ENCODE data around the gene PPP1R9A. TPM values are rescaled to one million over a fixed set of nuclear protein-coding genes. Genes with fewer than 3 reads are reported as not detected.

Gene PPP1R9A
- total RNA-seq, 4 donors from 2014 or later: 15.7 to 37.6 (median 27.6) TPM

DNA sequence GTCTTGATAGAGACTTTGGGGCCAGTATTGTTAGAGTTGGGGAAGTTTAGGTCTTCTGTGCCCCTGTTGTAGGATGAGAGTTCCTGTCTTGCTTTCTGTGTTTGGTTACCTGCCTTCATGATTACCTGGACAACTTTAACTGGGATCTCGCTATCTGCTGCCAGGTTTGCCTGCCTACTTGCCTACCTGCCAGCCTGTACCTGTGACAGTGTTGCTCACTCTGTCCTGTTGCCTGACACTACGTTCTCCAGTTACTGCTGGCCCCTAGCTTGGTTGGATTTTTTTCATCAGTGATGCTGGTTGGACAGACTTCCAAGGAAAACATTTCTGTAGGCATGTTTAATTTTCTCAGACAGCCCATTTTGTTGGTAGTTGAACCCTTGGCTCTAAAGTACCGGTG lies 48.4 kb downstream of the PPP1R9A start:
- Histone ChIP-seq H3K4me3 (no peak overlapping the region), H3K36me3 (no peaks in the 10 kb centered on the region), H3K27ac (no peak overlapping the region), H3K4me1 (peaks cover 0 to 10% (median 0%) of the 10 kb centered on the region in 4 donors), H3K27me3 (no peaks in the 10 kb centered on the region), H3K9me3 (peaks cover 0 to 5% (median 0%) of the 10 kb centered on the region in 4 donors)
- TF ChIP-seq, protein P1, sequence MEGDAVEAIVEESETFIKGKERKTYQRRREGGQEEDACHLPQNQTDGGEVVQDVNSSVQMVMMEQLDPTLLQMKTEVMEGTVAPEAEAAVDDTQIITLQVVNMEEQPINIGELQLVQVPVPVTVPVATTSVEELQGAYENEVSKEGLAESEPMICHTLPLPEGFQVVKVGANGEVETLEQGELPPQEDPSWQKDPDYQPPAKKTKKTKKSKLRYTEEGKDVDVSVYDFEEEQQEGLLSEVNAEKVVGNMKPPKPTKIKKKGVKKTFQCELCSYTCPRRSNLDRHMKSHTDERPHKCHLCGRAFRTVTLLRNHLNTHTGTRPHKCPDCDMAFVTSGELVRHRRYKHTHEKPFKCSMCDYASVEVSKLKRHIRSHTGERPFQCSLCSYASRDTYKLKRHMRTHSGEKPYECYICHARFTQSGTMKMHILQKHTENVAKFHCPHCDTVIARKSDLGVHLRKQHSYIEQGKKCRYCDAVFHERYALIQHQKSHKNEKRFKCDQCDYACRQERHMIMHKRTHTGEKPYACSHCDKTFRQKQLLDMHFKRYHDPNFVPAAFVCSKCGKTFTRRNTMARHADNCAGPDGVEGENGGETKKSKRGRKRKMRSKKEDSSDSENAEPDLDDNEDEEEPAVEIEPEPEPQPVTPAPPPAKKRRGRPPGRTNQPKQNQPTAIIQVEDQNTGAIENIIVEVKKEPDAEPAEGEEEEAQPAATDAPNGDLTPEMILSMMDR (IDR thresholded peaks at IDR 0.05): no peak
- TF ChIP-seq EP300 (IDR thresholded peaks at IDR 0.05): no peak
- no peak for TF ChIP-seq POLR2A (IDR thresholded peaks at IDR 0.05)
- 78 to 79% methylated on average over 3 of the region's 3 CpGs for WGBS, 2 donors
- no peak for DNase-seq (ENCODE audit: low spot score in 2 of 2)

DNA sequence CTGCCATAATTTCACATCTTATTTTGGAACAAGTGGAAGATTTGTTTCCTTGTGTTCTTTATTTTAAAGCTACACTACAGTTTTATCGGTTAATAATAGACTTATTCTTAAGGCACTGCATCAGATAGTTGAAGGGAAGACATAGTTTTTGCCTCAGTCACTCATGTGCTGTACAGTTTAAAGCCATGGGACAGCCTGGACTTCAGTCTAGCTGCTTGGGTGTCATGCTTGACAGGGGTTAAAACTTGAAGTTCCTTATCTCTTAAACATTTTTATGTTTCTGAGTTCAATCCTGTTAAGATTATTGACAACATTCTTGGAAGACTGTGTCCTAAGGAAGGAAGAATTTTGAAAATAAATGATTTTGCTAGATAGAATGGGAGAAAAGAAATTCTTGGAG lies 49.7 kb downstream of the PPP1R9A start:
- WGBS, 2 donors: 38 to 53% methylated on average over 1 of the region's 1 CpG
- no peak for DNase-seq (ENCODE audit: low spot score in 2 of 2)
- Histone ChIP-seq H3K9me3 (peaks cover 0 to 5% (median 0%) of the 10 kb centered on the region in 4 donors), H3K27me3 (no peaks in the 10 kb centered on the region), H3K4me1 (peaks cover 0 to 19% (median 0%) of the 10 kb centered on the region in 4 donors), H3K27ac (no peak overlapping the region), H3K36me3 (no peaks in the 10 kb centered on the region), H3K4me3 (no peak overlapping the region)
- TF ChIP-seq EP300 (IDR thresholded peaks at IDR 0.05): no peak

DNA sequence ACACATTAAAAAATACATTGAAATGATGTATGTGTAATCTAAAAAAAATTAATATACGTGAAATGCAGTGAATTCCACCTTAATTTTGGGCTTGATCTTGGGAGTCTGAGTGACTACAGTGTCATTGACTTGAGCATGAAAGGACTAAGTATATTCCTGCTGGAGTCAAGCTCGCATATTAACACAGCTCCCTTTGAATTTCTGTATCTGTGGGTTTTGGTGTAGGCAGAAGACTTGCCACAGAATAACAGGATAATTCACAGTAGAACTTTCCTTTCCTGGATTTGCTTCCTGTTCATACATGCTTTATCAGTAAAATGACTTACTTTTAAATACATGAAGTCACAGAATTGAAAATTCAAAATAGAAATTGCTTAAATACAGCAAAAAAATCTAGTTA lies 55.3 kb downstream of the PPP1R9A start:
- H3K4me3 ChIP-seq: no peak overlapping the region
- H3K4me1 ChIP-seq: peaks cover 0 to 19% (median 0%) of the 10 kb centered on the region in 4 donors
- peaks cover 0 to 3% (median 0%) of the 10 kb centered on the region in 4 donors for H3K9me3 ChIP-seq
- H3K36me3 ChIP-seq: no peaks in the 10 kb centered on the region
- no peaks in the 10 kb centered on the region for H3K27me3 ChIP-seq
- WGBS, 2 donors: 46 to 47% methylated on average over 2 of the region's 2 CpGs
- TF ChIP-seq EP300 (IDR thresholded peaks at IDR 0.05) (peak in 1 of 2 donors; percentile 6), POLR2A (IDR thresholded peaks at IDR 0.05) (no peak)
- TF ChIP-seq, protein P1 (IDR thresholded peaks at IDR 0.05): no peak
- H3K27ac ChIP-seq: no peak overlapping the region
- no peak for DNase-seq (ENCODE audit: low spot score in 2 of 2)

DNA sequence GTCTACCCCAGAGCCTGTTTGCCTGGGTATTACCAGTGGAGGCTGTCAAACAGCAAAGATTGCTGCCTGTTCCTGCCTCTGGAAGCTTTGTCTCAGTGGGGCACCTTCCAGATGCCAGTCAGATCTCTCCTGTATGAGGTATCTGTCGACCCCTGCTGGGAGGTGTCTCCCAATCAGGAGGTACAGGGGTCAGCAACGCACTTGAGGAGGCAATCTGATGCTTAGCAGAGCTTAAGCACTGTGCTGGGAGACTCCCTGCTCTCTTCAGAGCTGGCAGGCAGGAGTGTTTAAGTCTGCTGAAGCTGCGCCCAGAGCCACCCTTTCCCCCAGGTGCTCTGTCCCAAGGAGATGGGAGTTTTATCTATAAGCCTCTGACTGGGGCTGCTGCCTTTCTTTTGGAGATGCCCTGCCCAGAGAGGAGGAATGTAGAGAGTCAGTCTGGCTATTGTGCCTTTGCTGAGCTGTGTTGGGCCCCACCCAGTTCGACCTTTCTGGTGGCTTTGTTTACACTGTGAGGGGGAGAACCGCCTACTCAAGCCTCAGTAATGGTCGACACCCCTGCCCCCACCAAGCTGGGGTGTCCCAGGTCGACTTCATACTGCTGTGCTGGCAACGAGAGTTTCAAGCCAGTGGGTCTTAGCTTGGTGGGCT lies 62.2 kb downstream of the PPP1R9A start:
- DNase-seq (ENCODE audit: low spot score in 2 of 2): no peak
- TF ChIP-seq, protein P1 (IDR thresholded peaks at IDR 0.05): no peak
- TF ChIP-seq EP300 (IDR thresholded peaks at IDR 0.05) (no peak), POLR2A (IDR thresholded peaks at IDR 0.05) (no peak)
- peaks cover 0 to 30% (median 0%) of the 10 kb centered on the region in 4 donors for H3K4me1 ChIP-seq
- no peak overlapping the region for H3K4me3 ChIP-seq
- no peaks in the 10 kb centered on the region for H3K36me3 ChIP-seq
- no peaks in the 10 kb centered on the region for H3K27me3 ChIP-seq
- no peak overlapping the region for H3K27ac ChIP-seq
- WGBS, 2 donors: 40 to 50% methylated on average over 5 to 8 of the region's 8 CpGs
- peaks cover 0 to 3% (median 0%) of the 10 kb centered on the region in 4 donors for H3K9me3 ChIP-seq

DNA sequence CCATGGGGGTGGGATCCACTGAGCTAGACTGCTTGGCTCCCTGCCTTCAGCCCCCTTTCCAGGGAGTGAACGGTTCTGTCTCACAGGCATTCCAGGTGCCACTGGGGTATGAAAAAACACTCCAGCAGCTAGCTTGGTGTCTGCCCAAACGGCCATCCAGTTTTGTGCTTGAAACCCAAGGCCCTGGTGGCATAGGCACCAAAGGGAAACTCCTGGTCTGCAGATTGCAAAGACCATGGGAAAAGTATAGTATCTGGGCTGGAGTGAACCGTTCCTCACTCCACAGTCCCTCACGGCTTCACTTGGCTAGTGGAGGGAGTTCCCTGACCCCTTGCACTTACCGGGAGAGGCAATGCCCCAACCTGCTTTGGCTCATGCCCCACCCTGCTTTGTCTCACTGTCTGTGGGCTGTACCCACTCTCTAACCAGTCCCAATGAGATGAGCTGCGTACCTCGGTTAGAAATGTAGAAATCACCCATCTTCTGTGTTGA lies 62.7 kb downstream of the PPP1R9A start:
- peaks cover 0 to 3% (median 0%) of the 10 kb centered on the region in 4 donors for H3K9me3 ChIP-seq
- peaks cover 0 to 34% (median 0%) of the 10 kb centered on the region in 4 donors for H3K4me1 ChIP-seq
- H3K27ac ChIP-seq: no peak overlapping the region
- no peak overlapping the region for H3K4me3 ChIP-seq
- WGBS, 2 donors: 92 to 94% methylated on average over 7 of the region's 7 CpGs
- H3K27me3 ChIP-seq: no peaks in the 10 kb centered on the region
- TF ChIP-seq EP300 (IDR thresholded peaks at IDR 0.05) (no peak), POLR2A (IDR thresholded peaks at IDR 0.05) (no peak)
- TF ChIP-seq, protein P1 (IDR thresholded peaks at IDR 0.05): no peak
- DNase-seq (ENCODE audit: low spot score in 2 of 2): no peak
- H3K36me3 ChIP-seq: no peaks in the 10 kb centered on the region

Measured in tibial nerve (tissue), 4 donors.